Hepatic stellate cell (primary cell): ENCODE results near the gene ARMC9.

Experiments used
- DNase-seq: peaks from one replicate; pipeline ENCODE4 v3.0.0; 2011; ENCODE audit warnings: low spot score

ARMC9 gene

GRCh38 chr2:231204146-231204545, 5.7 kb downstream of the ARMC9 start:
- no peak for DNase-seq

DNA sequence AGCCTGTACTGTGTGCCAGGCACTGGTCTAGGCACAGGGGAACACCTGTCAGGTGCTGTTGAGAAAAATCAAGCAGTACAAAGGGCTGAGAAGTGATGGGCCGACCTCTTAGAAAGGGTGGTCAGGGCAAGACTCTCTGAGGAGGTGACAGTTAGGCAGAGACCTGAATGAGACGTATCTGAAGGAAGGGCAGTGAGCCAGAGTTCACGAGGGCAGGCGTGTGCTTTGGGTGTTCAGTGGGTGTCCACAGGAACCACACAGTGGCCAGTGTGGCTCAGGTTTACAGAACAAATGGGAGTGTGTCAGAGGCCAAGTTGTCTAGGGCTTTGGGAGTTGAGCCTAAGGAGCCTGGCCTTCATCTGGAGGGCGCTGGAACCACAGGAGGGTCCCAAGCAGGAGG, 6.2 kb downstream of the ARMC9 start:
- DNase-seq, result no peak

- no peak for DNase-seq
Measured at GRCh38 chr2:231207734-231208133, 9.3 kb downstream of the ARMC9 start.

- no peak for DNase-seq
Measured at GRCh38 chr2:231210782-231211181, 12.4 kb downstream of the ARMC9 start.

- DNase-seq, result no peak
Measured at GRCh38 chr2:231211486-231211885, 13.1 kb downstream of the ARMC9 start.

DNA sequence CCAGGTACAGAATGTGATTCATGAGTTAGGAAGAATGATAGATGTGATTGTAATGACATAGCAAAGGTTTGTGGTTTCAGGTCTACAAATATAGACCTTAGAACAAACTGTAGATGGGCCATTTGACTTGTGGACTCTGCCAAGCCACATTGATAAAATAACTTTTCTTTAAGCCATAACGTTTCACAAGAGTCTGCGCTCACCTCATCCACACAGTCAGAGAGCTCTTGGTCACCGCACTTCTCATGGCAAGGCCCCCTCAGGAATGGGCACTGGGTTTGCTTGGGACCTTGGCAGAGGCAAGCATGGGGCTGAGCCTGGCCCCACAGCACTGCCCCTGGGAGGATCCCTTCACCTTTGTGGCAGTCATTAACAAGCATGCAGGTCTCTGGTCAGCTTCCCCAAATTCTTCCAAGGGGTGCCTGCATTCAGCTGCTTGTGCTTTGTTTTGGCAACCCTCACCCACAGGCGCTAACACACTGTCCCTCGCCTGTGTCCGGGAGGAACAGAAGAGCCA, 14.0 kb downstream of the ARMC9 start:
- DNase-seq, result no peak

DNA sequence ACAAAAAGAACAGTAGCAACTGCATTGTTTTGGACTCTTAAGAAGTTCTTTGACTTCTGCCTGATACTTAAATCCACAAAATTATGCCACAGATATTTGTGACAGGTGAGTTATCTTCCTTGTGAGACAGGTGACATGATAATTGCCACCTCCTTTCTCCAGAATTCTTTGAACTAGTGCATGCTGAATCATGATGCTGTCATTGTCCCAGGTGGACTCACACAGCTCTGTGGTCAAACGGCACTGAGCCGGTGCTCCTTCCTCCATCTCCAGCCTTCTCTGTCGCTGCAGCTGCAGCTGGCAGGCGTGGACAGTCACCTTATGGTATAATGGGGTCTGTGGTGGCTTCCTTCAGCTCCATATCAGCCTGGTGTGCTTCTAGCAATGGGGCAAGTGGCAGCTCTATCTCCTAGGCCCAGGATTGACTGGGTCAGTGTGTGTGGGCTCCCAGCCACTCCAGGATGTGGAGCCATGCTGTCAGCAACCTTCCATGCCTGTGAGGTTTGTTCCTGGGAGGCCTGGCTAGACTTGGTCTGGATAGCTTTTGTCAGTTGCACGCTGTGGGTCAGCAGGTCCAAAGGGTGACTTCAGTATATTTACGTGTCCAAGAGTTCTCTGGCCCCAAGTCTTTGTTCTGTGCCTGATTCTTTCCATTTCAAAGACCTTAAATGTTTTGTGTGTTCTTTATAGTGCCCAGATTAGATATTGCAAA, 15.7 kb downstream of the ARMC9 start:
- no peak for DNase-seq

DNA sequence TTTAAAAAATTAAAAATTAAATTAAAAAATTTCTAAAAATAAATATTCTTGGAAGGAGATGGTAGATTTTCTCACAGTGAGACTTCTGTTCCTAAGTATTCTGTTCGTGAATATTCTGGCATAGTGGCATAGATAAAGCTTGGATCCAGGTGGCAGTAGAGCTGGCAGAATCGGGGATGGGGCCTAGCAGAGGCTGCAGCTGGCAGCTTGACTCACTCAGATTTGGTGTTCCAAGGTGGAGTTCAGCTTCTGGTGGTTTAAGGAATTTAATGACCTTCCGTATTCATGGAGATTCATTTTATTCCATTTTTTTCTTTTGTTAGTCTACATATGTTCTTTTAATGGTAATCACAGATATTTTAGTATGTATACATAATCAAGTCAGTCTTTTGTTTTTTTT, 19.9 kb downstream of the ARMC9 start:
- no peak for DNase-seq

DNA sequence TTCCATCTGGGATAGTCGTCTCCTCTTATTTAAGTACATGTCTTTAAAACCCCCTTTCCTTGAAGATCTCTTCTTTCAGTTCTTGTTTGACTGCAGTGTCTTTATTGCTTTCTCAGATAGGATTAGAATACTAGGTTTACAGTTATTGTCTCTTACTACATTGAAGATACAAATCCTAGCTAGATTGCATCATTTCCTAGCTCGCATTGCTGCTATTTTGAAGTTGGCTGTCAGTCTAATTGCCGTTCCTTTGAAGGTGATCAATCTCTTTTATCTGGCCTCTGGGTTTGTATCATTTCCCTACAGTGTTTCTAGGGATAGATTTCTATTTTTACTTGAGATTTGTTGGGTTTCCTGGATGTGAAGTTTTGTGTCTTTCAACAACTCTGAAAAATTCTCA, 20.9 kb downstream of the ARMC9 start:
- DNase-seq, result no peak

DNA sequence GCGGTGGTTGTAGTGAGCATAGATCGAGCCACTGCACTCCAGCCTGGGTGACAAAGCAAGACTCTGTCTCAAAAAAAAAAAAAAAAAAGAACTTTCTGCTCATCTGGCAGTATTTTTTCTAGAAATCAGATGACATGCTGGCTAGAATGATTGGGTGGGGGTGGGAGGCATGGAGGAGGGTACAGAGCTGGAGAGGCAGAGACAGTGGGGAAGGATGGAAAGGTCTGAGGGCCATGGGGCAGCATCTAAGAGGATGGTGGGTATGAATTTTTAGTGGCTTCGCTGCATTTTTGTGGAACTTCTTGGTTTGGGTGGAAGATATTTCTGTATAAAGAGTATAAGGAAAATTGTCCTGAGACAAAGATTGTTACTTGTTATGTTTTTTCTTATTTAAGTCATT, 23.3 kb downstream of the ARMC9 start:
- peak; percentile 28 for DNase-seq

- DNase-seq, result peak; percentile 69
Measured at GRCh38 chr2:231222318-231223000, 24.0 kb downstream of the ARMC9 start.

DNA sequence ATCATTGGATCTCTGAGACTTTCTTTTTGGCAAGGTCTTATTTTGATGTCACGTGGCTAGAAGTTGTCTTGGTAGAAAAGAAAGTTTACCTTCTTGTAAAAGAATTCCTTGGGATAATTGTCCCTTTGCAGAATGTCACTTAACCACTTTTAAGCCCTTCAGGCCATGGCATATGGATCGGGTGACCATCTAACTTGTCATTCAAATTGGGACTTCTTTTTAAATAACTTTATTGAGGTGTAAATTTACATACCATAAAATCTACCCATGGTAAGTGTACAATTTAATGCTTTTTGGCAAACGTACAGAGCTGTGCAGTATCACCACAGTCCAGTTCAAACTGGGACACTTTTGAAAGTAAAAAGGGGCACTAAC, 24.6 kb downstream of the ARMC9 start:
- DNase-seq, result no peak

DNA sequence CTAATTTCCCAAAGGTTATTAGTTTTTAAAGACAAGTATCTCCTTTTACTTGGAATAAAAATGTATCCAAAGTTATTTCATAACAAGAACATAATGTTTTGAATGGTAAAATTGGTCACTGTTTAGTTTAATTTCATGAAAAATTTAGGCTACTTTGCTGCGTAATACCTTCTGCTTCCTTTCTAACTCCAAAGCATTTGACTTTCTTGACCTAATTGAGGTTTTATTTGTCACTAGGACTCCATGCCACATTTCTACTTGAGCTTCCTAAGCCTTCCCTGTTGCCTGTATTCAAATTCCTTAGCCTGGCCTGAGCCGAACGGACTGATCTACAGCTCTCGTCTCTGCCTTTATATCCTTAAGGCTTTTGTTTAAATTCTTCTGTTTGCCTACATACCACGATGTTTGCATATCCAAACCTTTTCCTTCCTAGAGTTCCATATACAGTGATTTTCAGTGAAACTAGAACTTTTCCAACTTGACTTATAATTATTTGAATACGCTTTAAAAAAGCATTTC, 25.1 kb downstream of the ARMC9 start:
- DNase-seq, result no peak

DNA sequence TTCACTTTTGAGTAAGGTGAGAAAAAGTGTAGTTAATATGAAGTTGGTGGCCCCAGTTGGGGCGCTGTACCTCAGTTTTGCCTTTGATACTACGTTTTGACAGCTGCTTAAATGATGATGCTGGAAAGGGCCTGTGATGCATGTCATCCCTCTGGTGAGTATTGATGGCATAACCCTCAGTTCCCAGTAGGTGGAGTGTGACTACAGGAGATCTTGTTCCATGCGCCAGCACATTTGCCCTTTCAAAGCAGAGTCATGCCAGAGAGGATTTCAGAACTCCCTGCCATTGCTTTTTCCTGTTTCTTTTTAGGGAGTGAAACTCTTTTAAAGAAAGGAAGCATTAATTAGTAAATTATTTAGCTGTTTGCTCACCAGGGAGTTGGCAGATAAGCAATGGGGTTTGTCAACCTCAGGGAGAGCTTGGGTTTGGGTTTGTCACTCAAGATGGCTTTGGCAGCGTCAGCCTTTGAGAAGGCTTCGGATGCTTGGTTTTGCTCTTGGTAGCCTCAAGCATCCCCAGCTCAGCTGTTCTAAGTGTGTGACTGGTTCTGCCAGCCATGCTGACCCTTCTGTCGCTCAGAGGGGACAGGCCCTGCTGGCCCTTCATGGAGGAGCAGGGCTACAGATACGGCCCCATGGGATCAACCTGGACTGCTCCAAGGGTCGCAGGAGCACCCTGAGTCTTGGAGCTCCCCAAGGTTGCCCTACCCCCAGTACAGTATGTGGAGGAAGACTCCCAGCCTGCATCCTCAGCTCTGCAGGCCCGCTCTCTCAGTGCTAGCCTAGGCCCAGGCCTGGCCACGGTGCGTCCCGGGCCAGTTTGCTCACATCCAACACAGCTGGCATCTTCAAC, 29.1 kb downstream of the ARMC9 start:
- peak; percentile 89 for DNase-seq

GRCh38 chr2:231228223-231228622, 29.8 kb downstream of the ARMC9 start:
- DNase-seq, result no peak

GRCh38 chr2:231228974-231229529, 30.6 kb downstream of the ARMC9 start:
- DNase-seq, result no peak

DNA sequence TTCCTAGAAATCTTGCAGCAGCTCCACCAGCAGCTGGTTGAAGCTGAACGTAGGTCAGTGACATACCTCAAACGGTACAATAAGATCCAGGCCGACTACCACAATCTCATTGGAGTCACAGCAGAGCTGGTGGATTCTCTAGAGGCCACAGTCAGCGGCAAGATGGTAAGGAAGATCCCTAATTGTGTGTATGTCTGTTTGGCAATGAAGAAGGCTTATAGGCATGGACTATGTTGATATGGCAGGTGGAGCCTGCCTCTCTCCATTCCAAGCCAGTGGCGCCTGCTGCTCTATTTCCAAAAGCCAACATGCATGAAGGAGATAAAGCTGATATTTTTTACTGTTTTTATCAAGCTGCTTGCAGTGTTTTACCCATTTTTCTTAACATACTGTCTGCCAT, 36.8 kb downstream of the ARMC9 start:
- no peak for DNase-seq

- no peak for DNase-seq
Measured at GRCh38 chr2:231238689-231239088, 40.3 kb downstream of the ARMC9 start.

- no peak for DNase-seq
Measured at GRCh38 chr2:231239751-231240150, 41.3 kb downstream of the ARMC9 start.

DNA sequence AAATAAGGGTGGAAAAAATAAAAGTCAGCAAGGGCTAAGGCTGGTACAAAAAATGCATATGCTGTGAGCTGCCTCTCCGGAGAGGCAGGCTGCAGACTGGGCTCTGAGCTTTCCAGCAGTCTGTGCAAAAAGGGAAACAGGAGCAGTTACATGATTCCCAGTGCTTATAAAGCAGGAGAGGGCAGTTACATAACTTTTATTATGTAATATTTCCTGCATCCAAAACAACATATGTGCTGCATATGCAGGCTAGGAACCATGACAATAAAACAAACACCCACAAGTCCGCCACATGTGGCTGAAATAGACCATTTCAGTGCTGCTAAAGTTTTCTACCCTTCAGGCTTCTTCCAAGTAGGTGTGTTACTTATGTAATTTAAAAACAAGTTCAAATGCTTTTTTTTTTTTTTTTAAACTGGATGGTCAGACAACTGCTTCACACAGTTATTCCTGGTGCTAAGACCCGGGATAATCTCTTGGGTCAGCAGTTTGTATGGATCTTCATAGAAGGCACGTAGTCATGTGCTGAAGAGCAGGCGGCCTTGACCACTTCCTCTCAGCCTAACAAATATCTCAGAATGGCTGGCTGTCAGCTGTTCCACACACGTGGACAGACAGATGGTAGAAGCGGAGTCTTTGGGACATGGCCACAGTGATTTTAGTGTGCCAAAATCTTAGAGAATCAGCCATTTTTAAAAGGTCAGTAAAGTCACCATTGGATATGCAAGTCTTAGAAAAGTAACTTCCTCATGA, 43.5 kb downstream of the ARMC9 start:
- DNase-seq, result no peak

GRCh38 chr2:231243866-231244265, 45.4 kb downstream of the ARMC9 start:
- DNase-seq, result no peak
